Inflammatory macrophage (primary cell): Measurements from ENCODE around the gene GALNT17.
"Not testable (repeated sequence)": the region's sequence is repeated elsewhere in the genome, so short reads cannot be mapped to it uniquely, and the experiment has no call there.

Experiments used
- DNase-seq, 2 donors: peaks; one replicate each; pipeline ENCODE4 v3.0.0-alpha.2; 2020 to 2022

Gene GALNT17

GRCh38 chr7:71171476-71171875 is 39.5 kb downstream of the GALNT17 start:
- DNase-seq: no peak

DNA sequence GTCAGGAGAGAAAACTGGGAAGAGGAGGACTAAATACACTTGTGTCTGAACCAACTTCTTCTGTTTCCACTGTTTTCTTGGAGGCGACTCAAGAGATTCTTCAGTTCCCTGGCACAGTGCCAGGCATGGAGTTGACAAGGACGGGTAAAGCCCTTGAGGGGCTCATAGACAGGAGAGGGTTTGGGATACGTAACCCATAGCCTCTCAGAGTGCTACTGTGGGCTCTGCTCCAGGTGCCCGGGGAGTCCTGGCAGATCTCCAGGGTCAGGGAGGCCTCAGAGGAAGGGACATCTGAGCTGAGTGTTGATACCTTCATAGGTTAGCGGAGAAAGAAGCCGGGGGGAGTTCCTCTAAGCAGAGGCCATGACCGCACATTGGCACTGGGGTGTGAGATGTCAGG is 42.0 kb downstream of the GALNT17 start:
- DNase-seq: no peak

- no peak for DNase-seq
Measured at GRCh38 chr7:71182438-71182935, 50.5 kb downstream of the GALNT17 start.

DNA sequence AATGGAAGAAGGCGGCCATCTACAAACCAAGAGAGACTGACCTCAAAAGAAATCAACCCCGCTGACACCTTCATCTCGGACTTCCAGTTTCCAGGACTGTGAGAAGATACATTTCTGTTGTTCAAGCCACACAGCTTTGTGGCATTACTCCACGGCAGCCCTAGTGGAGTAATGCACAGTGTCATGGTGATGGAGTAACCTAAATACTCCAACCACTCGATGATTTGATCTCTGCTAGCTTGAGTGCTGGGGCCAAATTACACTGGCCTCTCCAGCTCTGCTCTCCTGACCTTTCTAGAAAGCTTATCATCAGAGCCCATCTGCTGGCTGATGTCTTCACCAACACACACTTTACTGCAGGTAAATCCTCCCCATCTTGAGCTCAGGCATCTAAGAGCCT is 52.2 kb downstream of the GALNT17 start:
- DNase-seq: no peak

DNA sequence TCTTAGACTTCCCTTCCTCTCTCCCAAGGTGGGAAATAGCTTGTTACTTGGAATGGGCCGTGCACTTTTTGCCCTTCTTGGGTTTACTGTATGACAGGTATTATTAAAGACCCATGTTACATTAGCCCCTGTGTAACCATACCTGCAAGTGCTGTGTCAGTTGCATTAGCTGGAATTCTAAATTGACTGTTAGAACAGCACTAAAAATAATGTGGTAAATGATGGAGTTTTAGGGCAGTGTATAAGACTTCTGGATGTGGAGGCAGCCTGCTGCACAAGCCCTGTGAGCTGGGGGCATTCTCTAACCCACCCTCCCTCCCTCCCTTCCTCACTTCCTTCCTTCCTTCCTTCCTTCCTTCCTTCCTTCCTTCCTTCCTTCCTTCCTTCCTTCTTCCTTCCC is 52.7 kb downstream of the GALNT17 start:
- DNase-seq: no peak

- no peak for DNase-seq
Measured at GRCh38 chr7:71186535-71187057, 54.7 kb downstream of the GALNT17 start.

DNA sequence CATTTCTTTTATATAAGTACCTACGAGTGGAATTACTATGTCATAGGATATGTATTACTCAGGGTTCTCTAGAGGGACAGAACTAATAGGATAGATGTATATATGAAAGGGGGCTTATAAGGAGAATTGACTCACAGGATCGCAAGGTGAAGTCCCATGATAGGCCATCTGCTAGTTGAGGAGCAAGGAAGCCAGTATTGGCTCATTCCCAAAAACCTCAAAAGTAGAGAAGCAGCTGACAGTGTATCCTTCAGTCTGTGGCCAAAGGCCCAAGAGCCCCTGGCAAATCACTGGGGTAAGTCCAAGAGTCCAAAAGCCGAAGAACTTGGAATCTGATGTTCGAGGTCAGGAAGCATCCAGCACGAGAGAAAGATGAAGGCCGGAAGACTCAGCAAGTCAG is 59.8 kb downstream of the GALNT17 start:
- DNase-seq: no peak

GRCh38 chr7:71193099-71193810 is 61.3 kb downstream of the GALNT17 start:
- DNase-seq: no peak

DNA sequence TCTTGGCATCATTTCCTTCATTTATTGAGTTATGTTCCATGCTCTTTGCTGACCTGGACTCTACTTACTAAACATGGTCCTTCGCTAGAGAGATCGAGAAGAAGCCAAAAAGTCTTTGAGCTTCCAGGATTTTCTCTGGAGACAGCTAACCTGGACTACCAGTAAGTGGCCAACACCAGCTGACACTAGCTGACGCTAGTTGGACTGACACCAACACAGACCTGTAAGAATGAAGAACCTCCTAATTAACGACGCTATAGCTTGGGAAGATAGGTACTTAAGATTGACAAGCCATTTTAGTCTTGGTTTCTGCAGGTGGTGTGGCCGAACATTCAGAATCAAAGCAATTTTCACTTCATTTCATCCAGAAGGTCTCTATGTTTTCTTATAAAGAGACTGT is 66.4 kb downstream of the GALNT17 start:
- no peak for DNase-seq

- no peak for DNase-seq
Measured at GRCh38 chr7:71198887-71199286, 66.9 kb downstream of the GALNT17 start.

- DNase-seq: no peak
Measured at GRCh38 chr7:71206184-71206583, 74.2 kb downstream of the GALNT17 start.

GRCh38 chr7:71208881-71209280 is 76.9 kb downstream of the GALNT17 start:
- no peak for DNase-seq

- DNase-seq: not testable (repeated sequence)
Measured at GRCh38 chr7:71209484-71209883, 77.5 kb downstream of the GALNT17 start.

GRCh38 chr7:71210220-71210619 is 78.3 kb downstream of the GALNT17 start:
- no peak for DNase-seq

DNA sequence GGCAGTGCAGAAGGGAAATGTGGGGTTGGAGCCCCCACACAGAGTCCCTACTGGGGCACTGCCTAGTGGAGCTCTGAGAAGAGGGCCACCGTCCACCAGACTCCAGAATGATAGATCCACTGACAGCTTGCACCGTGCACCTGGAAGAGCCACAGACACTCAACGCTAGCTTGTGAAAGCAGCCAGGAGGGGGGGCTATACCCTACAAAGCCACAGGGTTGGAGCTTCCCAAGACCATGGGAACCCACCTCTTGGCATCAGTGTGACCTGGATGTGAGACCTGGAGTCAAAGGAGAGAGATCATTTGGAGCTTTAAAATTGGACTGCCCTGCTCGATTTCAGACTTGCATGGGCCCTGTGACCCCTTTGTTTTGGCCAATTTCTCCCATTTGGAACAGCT is 80.5 kb downstream of the GALNT17 start:
- not testable (repeated sequence) for DNase-seq

DNA sequence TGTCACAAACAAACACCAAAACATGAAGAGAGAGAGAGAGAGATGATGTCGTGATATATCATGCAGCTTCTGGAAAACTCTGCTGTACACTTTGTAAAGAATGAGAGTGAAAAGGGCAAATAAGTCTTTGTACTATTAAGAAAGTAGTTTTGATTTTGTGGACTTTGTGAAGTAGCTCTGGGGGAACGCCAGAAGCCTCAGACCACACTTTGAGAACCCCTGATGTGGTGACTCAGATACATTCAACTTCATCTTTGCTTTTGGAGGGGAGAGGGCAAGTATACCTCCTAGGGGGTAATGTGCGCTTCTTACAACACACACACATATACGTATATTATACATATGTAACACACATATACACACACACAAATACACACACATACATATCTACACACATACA is 84.3 kb downstream of the GALNT17 start:
- DNase-seq: no peak

DNA sequence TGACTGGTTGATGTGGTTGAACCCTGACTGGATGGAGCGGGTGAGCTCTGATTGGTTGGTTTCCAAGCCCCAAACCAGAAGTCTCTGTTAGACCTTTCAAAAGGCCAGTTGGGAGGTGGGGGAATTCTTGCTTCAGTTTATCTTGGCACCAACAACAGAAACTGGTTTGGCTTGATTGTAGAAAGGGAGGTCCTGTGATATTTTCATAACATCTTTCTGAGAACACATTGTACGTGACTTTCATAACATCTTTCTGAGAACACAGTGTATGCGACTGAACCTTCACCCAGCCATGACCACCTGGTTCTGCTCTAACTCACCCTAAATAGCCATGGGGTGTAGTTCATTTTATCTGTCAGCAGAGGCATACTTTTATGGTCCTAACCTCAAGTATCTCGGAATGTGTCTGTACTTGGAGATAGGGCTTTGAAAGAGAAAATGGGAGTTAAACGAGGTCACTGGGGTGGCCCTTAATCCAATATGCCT is 88.3 kb downstream of the GALNT17 start:
- DNase-seq: no peak

DNA sequence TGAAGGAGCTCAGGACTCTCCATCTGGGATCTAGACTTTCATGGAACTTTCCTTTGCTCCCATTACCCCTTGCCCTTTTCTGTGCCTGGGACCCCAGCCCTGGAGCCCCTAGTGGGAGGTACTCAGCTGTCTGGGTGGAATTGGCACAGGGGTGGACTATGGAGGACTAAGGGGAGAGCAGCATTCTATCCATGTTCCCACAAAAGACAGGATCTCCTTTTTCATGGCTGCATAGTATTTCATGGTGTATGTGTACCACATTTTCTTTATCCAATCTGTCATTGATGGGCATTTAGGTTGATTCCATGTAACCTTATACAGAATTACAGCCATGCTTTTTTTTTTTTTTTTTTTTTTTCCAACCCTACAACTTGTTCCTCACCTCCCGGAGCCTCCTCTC is 89.1 kb downstream of the GALNT17 start:
- no peak for DNase-seq

DNA sequence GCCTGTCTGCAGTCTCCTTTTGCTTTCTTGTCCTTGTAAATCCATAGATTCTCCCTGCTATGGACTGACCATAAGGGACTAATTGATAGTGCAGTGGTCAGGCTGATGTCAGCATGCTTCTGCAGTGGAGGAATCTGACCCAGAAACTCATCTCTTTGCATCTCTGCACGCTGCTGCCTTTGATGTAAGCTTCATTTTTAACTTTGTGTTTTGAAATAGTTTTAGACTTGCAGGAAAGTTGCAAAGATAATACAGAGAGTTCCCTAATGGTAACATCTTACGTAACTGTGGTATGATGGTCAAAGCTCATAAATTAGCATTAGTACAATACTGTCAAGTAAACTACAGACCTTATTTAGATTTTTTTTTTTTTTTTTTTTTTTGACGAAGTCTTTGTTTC is 89.6 kb downstream of the GALNT17 start:
- DNase-seq: no peak

DNA sequence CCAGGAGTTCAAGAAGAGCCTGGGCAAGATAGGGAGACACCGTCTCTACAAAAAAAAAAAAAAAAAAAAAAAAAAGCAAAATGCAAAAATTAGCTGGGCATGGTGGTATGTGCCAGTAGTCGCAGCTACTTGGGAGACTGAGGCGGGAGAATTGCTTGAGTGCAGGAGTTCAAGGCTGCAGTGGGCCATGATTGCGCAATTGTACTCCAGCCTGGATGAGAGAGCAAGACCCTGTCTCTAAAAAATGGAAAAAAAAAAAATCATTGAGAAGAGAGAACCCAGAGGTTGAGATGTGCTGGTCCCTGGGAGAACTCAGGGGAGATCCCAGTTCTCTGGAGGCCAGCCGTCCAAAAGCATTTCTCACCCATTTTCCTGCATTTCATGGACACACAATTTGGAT is 95.2 kb downstream of the GALNT17 start:
- no peak for DNase-seq

DNA sequence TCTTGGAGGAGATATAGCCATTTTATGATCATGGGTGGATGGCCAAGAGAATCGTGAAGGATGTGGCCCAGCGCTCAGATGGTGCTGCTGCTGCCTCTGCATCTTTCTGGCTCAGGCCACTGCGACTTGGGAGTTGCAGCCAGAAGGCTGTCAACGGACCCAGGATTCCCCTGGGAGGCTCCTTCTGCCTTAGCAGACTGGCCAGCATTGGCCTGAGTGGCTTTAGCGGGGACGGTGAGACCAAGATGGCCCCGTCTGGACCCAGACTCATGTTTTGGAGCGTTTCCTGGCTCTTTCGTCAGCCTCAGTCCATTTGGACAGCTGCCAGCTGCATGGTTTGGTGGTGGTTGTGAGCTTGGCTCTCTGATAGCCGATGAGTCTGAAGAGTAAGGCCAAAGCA is 97.2 kb downstream of the GALNT17 start:
- DNase-seq: no peak

- DNase-seq: no peak
Measured at GRCh38 chr7:71229699-71230098, 97.8 kb downstream of the GALNT17 start.

DNA sequence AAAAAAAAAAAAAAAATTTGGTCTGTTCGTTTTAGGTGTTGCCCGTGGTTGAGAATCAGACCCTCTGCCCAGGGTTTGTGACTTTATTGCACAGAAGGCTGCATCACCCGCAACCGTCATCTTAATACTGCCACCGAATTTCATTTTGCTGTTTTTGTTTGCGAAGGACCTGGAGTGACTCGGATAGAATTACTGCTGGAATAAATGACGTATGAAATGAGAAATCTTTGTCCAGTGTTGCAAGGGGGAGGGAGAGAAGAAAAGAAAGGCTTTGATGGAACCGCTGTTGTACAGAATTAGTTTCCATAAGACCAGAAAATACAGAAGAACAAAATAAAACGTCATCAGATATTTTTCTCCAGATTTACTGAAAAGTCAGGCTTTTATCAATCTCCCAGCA is 103.3 kb downstream of the GALNT17 start:
- no peak for DNase-seq
